Gastrocnemius medialis (tissue), 4 donors: ENCODE results near the gene C19orf25.

Experiments
- CTCF ChIP-seq, 5 experiments: fragments of 450-650 bp in 3 of 5; fragments of 200-600 bp in 2 of 5; sonication (generic) in 2 of 5; IDR thresholded peaks in 4 of 5; conservative IDR thresholded peaks in 1 of 5; 1 replicate in 4 of 5; 2 replicates in 1 of 5; pipeline ENCODE4 v1.5.1; 2016 to 2019; ENCODE audit warnings: antibody characterized with exemption in 5 of 5, mild to moderate bottlenecking in 3 of 5, moderate library complexity in 3 of 5
- POLR2A ChIP-seq, 2 donors: fragments of 450-650 bp; IDR thresholded peaks; one replicate each; pipeline ENCODE4 v1.6.1; 2017; ENCODE audit warnings: antibody characterized with exemption in 2 of 2, mild to moderate bottlenecking in 2 of 2, moderate library complexity in 2 of 2

GRCh38 chr19:1432507-1432887 lies 46.5 kb downstream of the C19orf25 start:
- TF ChIP-seq POLR2A (IDR thresholded peaks at IDR 0.05) (no peak), CTCF (IDR thresholded peaks at IDR 0.05 in 4 of 5, conservative IDR thresholded peaks at IDR 0.05 in 1 of 5) (no peak)
